ENCODE data around the gene FAM131B. TPM values are rescaled to one million over a fixed set of nuclear protein-coding genes. Genes with fewer than 3 reads are reported as not detected.

The FAM131B gene
- total and polyA plus RNA-seq, 2 experiments from 2014 or later, result 0.87 to 1.9 TPM

DNA sequence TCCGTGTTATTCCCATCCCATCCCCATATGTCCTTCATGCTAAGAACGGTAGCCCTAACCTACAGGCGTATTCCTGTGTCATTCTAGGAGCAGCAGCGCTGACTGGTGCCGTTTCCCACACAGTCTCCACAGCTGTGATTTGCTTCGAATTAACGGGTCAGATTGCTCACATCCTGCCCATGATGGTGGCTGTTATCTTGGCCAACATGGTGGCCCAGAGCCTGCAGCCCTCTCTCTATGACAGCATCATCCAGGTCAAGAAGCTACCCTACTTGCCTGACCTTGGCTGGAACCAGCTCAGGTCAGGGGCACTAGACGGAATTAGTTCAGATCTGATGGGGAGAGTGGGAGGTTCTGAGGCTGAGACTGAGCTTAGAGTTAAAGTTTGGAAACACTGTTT lies 20.7 kb downstream of the FAM131B start:
- H3K79me2 ChIP-seq, result no peaks in the 10 kb centered on the region
- 92% methylated on average over 8 of the region's 8 CpGs for WGBS (ENCODE audit: low lambda C conversion rate, missing lambda C conversion rate)
- H3K4me3 ChIP-seq, result no peak overlapping the region
- H3K9me2 ChIP-seq (replicated peaks; ENCODE audit: insufficient read depth), result no peaks in the 10 kb centered on the region
- H3K36me3 ChIP-seq (replicated peaks; ENCODE audit: insufficient read depth, low read depth), result no peaks in the 10 kb centered on the region
- H4K20me1 ChIP-seq (ENCODE audit: insufficient read depth, poor library complexity, severe bottlenecking), result no peaks in the 10 kb centered on the region
- H3K4me2 ChIP-seq, result no peak overlapping the region
- H3K9me3 ChIP-seq (ENCODE audit: low read depth), result no peaks in the 10 kb centered on the region
- no peak for DNase-seq (ENCODE audit: low spot score)
- peaks cover 13% of the 10 kb centered on the region for H3K27me3 ChIP-seq
- no peak overlapping the region for H2AFZ ChIP-seq
- no peak overlapping the region for H3K27ac ChIP-seq
- no peaks in the 10 kb centered on the region for H3K4me1 ChIP-seq (ENCODE audit: insufficient read depth)
- TF ChIP-seq EZH2 (IDR thresholded peaks at IDR 0.05; ENCODE audit: borderline replicate concordance) (no peak), CTCF (IDR thresholded peaks at IDR 0.05; ENCODE audit: poor library complexity) (no peak), EZH2phosphoT487 (IDR thresholded peaks at IDR 0.05; ENCODE audit: low read depth, severe bottlenecking, unreplicated experiment) (no peak)

- no peak for TF ChIP-seq CTCF (IDR thresholded peaks at IDR 0.05; ENCODE audit: poor library complexity)
- no peak for TF ChIP-seq EZH2 (IDR thresholded peaks at IDR 0.05; ENCODE audit: borderline replicate concordance)
- no peak for TF ChIP-seq EZH2phosphoT487 (IDR thresholded peaks at IDR 0.05; ENCODE audit: low read depth, severe bottlenecking, unreplicated experiment)
Measured at GRCh38 chr7:143337216-143337615, 25.3 kb downstream of the FAM131B start.

DNA sequence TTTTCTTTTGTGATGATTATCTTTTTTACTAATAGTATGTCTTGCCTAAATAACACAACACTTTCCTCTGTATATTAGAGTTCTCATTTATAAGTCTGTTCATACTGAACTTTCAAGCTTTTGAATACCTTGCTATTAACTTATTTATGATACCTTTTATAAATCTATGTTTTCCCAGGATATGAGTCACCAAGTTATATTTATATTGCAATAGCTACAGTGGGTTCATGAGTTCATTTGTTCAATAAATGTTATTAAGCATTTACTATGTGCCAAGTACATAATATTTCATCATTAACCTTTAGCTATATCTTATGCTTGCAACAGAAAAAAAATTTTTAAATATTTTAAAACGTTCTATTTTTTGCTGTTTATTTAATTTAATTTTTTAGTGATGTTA lies 28.3 kb downstream of the FAM131B start:
- 52% methylated on average over 1 of the region's 1 CpG for WGBS (ENCODE audit: low lambda C conversion rate, missing lambda C conversion rate)
- Histone ChIP-seq H2AFZ (no peak overlapping the region), H3K4me2 (no peak overlapping the region), H3K4me3 (no peak overlapping the region), H4K20me1 (ENCODE audit: insufficient read depth, poor library complexity, severe bottlenecking) (no peaks in the 10 kb centered on the region), H3K79me2 (no peaks in the 10 kb centered on the region), H3K27ac (no peak overlapping the region), H3K36me3 (replicated peaks; ENCODE audit: insufficient read depth, low read depth) (no peaks in the 10 kb centered on the region), H3K9me3 (ENCODE audit: low read depth) (no peaks in the 10 kb centered on the region), H3K4me1 (ENCODE audit: insufficient read depth) (no peaks in the 10 kb centered on the region), H3K27me3 (peaks cover 8% of the 10 kb centered on the region), H3K9me2 (replicated peaks; ENCODE audit: insufficient read depth) (no peaks in the 10 kb centered on the region)
- DNase-seq (ENCODE audit: low spot score), result no peak
- TF ChIP-seq EZH2 (IDR thresholded peaks at IDR 0.05; ENCODE audit: borderline replicate concordance) (no peak), CTCF (IDR thresholded peaks at IDR 0.05; ENCODE audit: poor library complexity) (no peak)

More at GRCh38 chr7:143337216-143337615, 25.3 kb downstream of the FAM131B start:
- H3K4me3 ChIP-seq, result no peak overlapping the region
- no peaks in the 10 kb centered on the region for H3K9me3 ChIP-seq (ENCODE audit: low read depth)
- no peaks in the 10 kb centered on the region for H3K9me2 ChIP-seq (replicated peaks; ENCODE audit: insufficient read depth)
- H3K79me2 ChIP-seq, result no peaks in the 10 kb centered on the region
- H2AFZ ChIP-seq, result no peak overlapping the region
- no peak overlapping the region for H3K27ac ChIP-seq
- 92% methylated on average over 3 of the region's 3 CpGs for WGBS (ENCODE audit: low lambda C conversion rate, missing lambda C conversion rate)
- peaks cover 8% of the 10 kb centered on the region for H3K27me3 ChIP-seq
- H3K36me3 ChIP-seq (replicated peaks; ENCODE audit: insufficient read depth, low read depth), result no peaks in the 10 kb centered on the region
- no peak overlapping the region for H3K4me2 ChIP-seq
- H3K4me1 ChIP-seq (ENCODE audit: insufficient read depth), result no peaks in the 10 kb centered on the region
- DNase-seq (ENCODE audit: low spot score), result no peak
- no peaks in the 10 kb centered on the region for H4K20me1 ChIP-seq (ENCODE audit: insufficient read depth, poor library complexity, severe bottlenecking)

Data from hepatocyte (in vitro differentiated cells).